Endodermal cell (in vitro differentiated cells): ENCODE measurements around the gene SRGAP2C. TPM values are rescaled to one million over a fixed set of nuclear protein-coding genes. Genes with fewer than 3 reads are reported as not detected.
"Not testable (repeated sequence)": the region's sequence is repeated elsewhere in the genome, so short reads cannot be mapped to it uniquely, and the experiment has no call there.

Source experiments
- DNase-seq: peaks from one replicate; pipeline ENCODE4 v3.0.0-alpha.2; 2017
- H3K27ac ChIP-seq: 2 replicates; pipeline ENCODE4 v1.5.1; 2013; ENCODE audit warnings: mild to moderate bottlenecking, low read depth, low read length, moderate library complexity
- H3K27me3 ChIP-seq: 2 replicates; pipeline ENCODE4 v1.6.1; 2013; ENCODE audit warnings: mild to moderate bottlenecking, low read length, moderate library complexity; ENCODE audit not compliant: insufficient read depth, control insufficient read depth, poor library complexity, severe bottlenecking
- H3K36me3 ChIP-seq: 2 replicates; pipeline ENCODE4 v1.7.0; 2013; ENCODE audit warnings: mild to moderate bottlenecking, low read length, moderate library complexity; ENCODE audit not compliant: control insufficient read depth, insufficient read depth
- H3K4me1 ChIP-seq: one replicate; pipeline ENCODE4 v1.7.0; 2013; ENCODE audit warnings: low read length; ENCODE audit not compliant: control insufficient read depth, insufficient read depth
- H3K4me3 ChIP-seq: 2 replicates; pipeline ENCODE4 v1.5.1; 2013; ENCODE audit warnings: mild to moderate bottlenecking, low read length, moderate library complexity
- H3K9ac ChIP-seq: 2 replicates; pipeline ENCODE4 v1.6.1; 2013; ENCODE audit warnings: mild to moderate bottlenecking, low read length, moderate library complexity; ENCODE audit not compliant: poor library complexity, severe bottlenecking; ENCODE audit errors: extremely low read depth
- H3K9me3 ChIP-seq: 2 replicates; pipeline ENCODE4 v1.6.1; 2013; ENCODE audit warnings: mild to moderate bottlenecking, low read length, moderate library complexity; ENCODE audit not compliant: control insufficient read depth
- H3K27ac Mint-ChIP-seq: 2 replicates; pipeline ENCODE4 v1.8.0; 2020; ENCODE audit warnings: mixed read lengths
- H3K27me3 Mint-ChIP-seq: 2 replicates; pipeline ENCODE4 v1.8.0; 2021; ENCODE audit warnings: mild to moderate bottlenecking, mixed read lengths; ENCODE audit not compliant: insufficient read depth
- H3K36me3 Mint-ChIP-seq: 2 replicates; pipeline ENCODE4 v1.8.0; 2020; ENCODE audit warnings: low read depth, mixed read lengths
- H3K4me1 Mint-ChIP-seq: 2 replicates; pipeline ENCODE4 v1.8.0; 2020; ENCODE audit warnings: mixed read lengths
- H3K4me3 Mint-ChIP-seq: 2 replicates; pipeline ENCODE4 v1.8.0; 2020; ENCODE audit warnings: mild to moderate bottlenecking, moderate library complexity, mixed read lengths
- H3K9me3 Mint-ChIP-seq: 2 replicates; pipeline ENCODE4 v1.8.0; 2020; ENCODE audit warnings: mild to moderate bottlenecking, mixed read lengths
- WGBS, 2 experiments: methylation state at CpG; one replicate each; pipeline versions ENCODE4 v1.1.5 to v1.1.7; 2013; ENCODE audit warnings: missing lambda C conversion rate in 2 of 2, mixed read lengths in 1 of 2; ENCODE audit not compliant: insufficient coverage in 1 of 2, insufficient read length in 1 of 2; 5-methylcytosine and 5-hydroxymethylcytosine counted together
- total RNA-seq, 2 donors: library from RNA; stranded (reverse); fragmentation: NEBNext Ultra II Directional in 1 of 2; extraction: Animal tissue kit (Norgen Biotek cat#: 25700) in 1 of 2; gene quantifications; 2 replicates in 1 of 2; 3 replicates in 1 of 2; pipeline ENCODE4 v1.2.1, GENCODE V29; 2021

Gene SRGAP2C
- total RNA-seq, 2 donors from 2014 or later: 42.4 to 56.0 TPM

DNA sequence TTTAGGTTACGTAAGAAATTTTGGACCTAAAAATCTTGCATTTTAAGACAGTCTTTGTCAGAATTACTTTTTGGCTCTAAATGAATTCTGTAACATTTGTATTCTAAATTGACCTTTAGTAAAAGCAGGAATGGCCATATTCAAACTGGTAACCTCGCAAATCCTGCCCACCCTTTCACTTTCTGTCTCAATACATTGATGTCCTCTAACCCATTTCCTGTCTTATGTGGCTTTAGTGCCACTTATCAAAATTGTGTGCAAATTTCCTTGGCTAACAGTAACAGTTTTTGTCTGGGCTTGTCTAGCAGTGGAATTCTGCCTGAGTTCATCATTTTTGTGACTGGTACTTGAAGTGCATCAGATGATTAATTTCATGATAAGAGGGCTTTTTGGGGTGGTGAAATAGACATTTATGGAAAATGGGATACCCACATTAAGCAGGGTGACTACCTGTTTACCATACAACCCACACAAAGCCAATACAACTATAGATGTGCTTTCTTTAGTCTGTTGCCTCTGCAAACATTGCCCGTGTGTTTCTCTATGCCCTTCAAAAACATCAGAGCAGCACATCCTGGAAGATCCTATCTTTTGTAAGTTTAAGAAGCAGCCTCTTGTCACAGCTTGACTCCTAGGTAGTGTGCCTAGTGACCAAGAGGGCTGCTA is 205.3 kb downstream of the SRGAP2C start:
- H3K4me3 ChIP-seq, H3K27me3 ChIP-seq, H3K4me3 Mint-ChIP-seq, H3K4me1 ChIP-seq, H3K9ac ChIP-seq, H3K4me1 Mint-ChIP-seq, H3K27ac ChIP-seq, H3K27me3 Mint-ChIP-seq, H3K9me3 Mint-ChIP-seq, H3K36me3 Mint-ChIP-seq, H3K9me3 ChIP-seq, DNase-seq, H3K27ac Mint-ChIP-seq, H3K36me3 ChIP-seq: not testable (repeated sequence)
- WGBS, 2 experiments: no CpG with 5 or more reads among the region's 3 CpGs

DNA sequence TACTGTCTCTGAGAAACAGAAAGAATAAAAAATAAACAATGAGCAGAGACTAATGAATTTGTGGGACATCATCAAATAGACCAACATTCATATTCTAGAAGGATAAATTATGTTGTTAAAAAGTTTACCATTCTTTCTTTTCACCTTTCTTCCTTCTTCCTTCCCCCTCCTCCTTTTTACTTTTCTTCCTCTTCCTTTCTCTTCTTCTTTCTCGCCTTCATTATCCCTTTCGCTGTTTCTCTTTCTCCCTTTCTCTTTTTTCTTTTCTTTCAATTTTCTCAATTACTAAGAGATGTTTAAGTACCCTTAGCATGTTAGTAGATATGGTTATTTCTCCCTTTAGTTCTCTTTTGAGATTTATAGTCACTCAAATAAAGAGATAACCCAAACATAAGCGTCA is 207.4 kb downstream of the SRGAP2C start:
- not testable (repeated sequence) for H3K4me3 ChIP-seq, H3K4me1 Mint-ChIP-seq, DNase-seq, H3K4me1 ChIP-seq, H3K27me3 Mint-ChIP-seq, H3K4me3 Mint-ChIP-seq, H3K9me3 ChIP-seq, H3K27me3 ChIP-seq, H3K9ac ChIP-seq, H3K9me3 Mint-ChIP-seq, H3K36me3 Mint-ChIP-seq, H3K36me3 ChIP-seq, H3K27ac ChIP-seq, H3K27ac Mint-ChIP-seq
- 100% methylated on average over 2 of the region's 3 CpGs; no CpG with 5 or more reads in 1 of the 2 experiments for WGBS, 2 experiments

DNA sequence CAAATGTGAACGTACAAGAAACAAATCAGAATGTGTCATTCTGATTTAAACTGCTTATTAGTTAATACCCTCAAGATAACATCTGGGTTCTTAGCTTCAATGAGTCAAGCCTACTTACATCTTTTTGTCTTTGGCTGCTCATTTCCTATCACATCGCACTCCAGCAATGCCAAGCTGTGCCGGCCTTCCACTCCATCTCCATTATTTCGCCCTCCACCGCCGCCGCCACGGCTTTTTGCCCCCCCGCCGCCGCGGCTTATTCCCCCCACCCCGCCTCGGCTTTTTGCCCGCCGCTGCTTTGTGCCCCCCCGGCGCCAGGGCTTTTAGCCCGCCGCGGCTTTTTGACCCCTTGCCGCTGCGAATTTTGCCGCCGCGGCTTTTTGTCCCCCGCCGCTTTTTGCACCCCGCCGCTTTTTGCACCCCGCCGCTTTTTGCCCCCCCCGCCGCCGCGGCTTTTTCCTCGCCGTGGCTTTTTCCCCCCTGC is 211.0 kb downstream of the SRGAP2C start:
- not testable (repeated sequence) for H3K36me3 Mint-ChIP-seq, H3K4me1 ChIP-seq, H3K9me3 ChIP-seq, H3K27ac ChIP-seq, H3K27ac Mint-ChIP-seq, H3K9ac ChIP-seq, H3K27me3 ChIP-seq, H3K36me3 ChIP-seq, H3K4me3 ChIP-seq, H3K4me1 Mint-ChIP-seq
- 0 to 1% methylated on average over 1 to 31 of the region's 38 CpGs for WGBS, 2 experiments
- H3K4me3 Mint-ChIP-seq: peak overlapping the region; percentile 74
- peak; percentile 61 for DNase-seq
- H3K9me3 Mint-ChIP-seq: peaks cover 11% of the 10 kb centered on the region
- H3K27me3 Mint-ChIP-seq: peaks cover 16% of the 10 kb centered on the region

DNA sequence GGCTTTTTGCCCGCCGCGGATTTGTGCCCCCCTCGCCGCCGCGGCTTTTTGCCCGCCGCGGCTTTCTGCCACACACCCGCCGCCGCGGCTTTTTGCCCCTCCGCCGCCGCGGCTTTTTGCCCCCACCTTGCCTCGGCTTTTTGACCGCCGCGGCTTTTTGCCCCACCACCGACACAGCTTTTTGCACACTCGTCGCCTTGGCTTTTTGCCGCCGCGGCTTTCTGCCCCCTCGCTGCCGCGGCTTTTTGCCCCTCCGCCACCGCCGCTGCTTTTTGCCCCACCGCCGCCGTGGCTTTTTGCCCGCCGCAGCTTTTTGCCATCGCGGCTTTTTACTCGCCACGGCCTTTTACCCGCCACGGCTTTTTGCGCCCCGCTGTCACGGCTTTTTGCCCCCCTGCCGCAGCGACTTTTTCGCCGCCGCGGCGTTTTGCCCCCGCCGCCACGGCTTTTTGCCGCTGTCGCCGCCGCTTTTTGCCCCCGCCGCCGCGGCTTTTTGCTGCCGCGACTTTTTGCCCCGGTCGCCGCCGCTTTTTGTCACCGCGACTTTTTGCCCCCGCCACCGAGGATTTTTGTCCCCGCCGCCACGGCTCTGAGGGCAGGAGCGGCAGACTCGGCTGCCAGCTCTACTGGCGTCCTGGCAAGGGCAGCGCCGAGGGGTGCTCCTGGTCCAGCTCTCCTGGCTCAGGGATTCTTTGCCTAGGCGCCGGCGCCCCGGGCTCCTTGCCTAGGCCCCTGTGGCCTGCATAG is 211.7 kb downstream of the SRGAP2C start:
- H3K4me1 Mint-ChIP-seq, H3K4me1 ChIP-seq, H3K27ac ChIP-seq, H3K27ac Mint-ChIP-seq, H3K9ac ChIP-seq, H3K36me3 ChIP-seq, H3K27me3 ChIP-seq, H3K9me3 ChIP-seq: not testable (repeated sequence)
- H3K9me3 Mint-ChIP-seq: peaks cover 18% of the 10 kb centered on the region
- H3K36me3 Mint-ChIP-seq: peaks cover 11% of the 10 kb centered on the region
- peak overlapping the region; percentile 74 for H3K4me3 Mint-ChIP-seq
- H3K27me3 Mint-ChIP-seq: peaks cover 16% of the 10 kb centered on the region
- peak; percentile 54 for DNase-seq
- WGBS, 2 experiments: 1 to 8% methylated on average over 2 to 74 of the region's 88 CpGs
- peak overlapping the region; percentile 56 for H3K4me3 ChIP-seq

DNA sequence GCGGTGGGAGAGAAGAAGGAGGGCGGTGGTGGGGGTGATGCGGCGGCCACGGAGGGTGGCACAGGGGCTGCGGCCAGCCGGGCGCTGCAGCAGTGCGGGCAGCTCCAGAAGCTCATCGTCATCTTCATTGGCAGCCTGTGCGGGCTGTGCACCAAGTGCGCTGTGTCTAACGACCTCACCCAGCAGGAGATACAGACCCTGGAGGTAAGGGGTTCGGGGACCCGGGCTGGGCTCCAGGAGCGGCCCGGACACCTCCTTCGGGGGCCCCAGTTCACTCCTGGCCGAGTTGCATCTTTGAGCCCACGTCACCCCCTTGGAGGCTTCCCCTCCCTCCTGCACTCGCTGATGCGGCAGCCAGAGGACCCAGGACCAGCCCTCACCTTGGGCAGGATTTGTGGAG is 212.3 kb downstream of the SRGAP2C start:
- not testable (repeated sequence) for H3K27ac Mint-ChIP-seq, DNase-seq

DNA sequence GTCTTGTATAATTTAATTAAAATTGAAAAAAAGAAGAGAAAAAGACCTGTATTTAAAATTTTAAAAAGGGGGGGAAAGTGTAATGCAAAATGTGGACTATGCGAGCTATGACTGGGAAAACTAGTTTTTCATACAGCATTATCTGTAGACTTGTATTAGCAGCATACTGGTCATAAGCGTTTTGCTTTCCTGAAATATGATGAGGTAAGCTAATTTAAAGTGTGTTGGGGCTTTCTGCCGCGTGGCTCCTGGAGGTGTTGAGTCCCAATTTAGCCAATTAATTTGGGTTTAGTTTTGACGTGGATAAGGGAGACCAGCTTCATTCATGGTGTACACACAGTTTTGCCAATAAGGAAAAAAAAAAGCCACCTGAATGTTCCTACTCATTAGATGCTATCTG is 214.4 kb downstream of the SRGAP2C start:
- H3K4me3 ChIP-seq, H3K27me3 ChIP-seq, H3K27ac Mint-ChIP-seq, H3K27ac ChIP-seq, DNase-seq, H3K4me1 ChIP-seq, H3K4me1 Mint-ChIP-seq, H3K9me3 ChIP-seq, H3K36me3 ChIP-seq, H3K9ac ChIP-seq, H3K4me3 Mint-ChIP-seq: not testable (repeated sequence)
- 80% methylated on average over 1 of the region's 5 CpGs; no CpG with 5 or more reads in 1 of the 2 experiments for WGBS, 2 experiments
- Mint-ChIP-seq H3K27me3 (peaks cover 16% of the 10 kb centered on the region), H3K9me3 (peaks cover 26% of the 10 kb centered on the region), H3K36me3 (peaks cover 14% of the 10 kb centered on the region)

More for the DNA sequence above, 212.3 kb downstream of the SRGAP2C start:
- not testable (repeated sequence) for H3K36me3 ChIP-seq, H3K9me3 ChIP-seq, H3K4me1 ChIP-seq, H3K9ac ChIP-seq, H3K27me3 ChIP-seq, H3K4me1 Mint-ChIP-seq, H3K27ac ChIP-seq, H3K4me3 ChIP-seq
- Mint-ChIP-seq H3K4me3 (peak overlapping the region; percentile 74), H3K36me3 (peaks cover 13% of the 10 kb centered on the region), H3K9me3 (peaks cover 22% of the 10 kb centered on the region), H3K27me3 (peaks cover 16% of the 10 kb centered on the region)
- WGBS, 2 experiments: 49 to 60% methylated on average over 1 to 11 of the region's 22 CpGs
